Right atrium auricular region (tissue), 2 donors: ENCODE measurements around the gene SOX11. TPM values are rescaled to one million over a fixed set of nuclear protein-coding genes. Genes with fewer than 3 reads are reported as not detected.
"Not testable (repeated sequence)": the region's sequence is repeated elsewhere in the genome, so short reads cannot be mapped to it uniquely, and the experiment has no call there.

Experiments
- DNase-seq: peaks from one replicate; pipeline ENCODE4 v3.0.0-alpha.2; 2019; ENCODE audit warnings: low spot score
- H3K27ac ChIP-seq, 2 donors: fragments of 200-600 bp; sonication (generic); 1 replicate in 1 of 2; 2 replicates in 1 of 2; pipeline ENCODE4 v1.5.1; 2016 to 2019
- H3K27me3 ChIP-seq, 2 donors: fragments of 200-600 bp; sonication (generic); one replicate each; pipeline versions ENCODE4 v1.5.1 to v1.6.0; 2017 to 2019
- H3K36me3 ChIP-seq: fragments of 200-600 bp; sonication (generic); one replicate; pipeline ENCODE4 v1.5.1; 2016
- H3K4me1 ChIP-seq, 2 donors: fragments of 200-600 bp; sonication (generic); one replicate each; pipeline versions ENCODE4 v1.5.1 to v1.6.0; 2017 to 2019
- H3K4me3 ChIP-seq, 2 donors: fragments of 200-600 bp; sonication (generic); 1 replicate in 1 of 2; 2 replicates in 1 of 2; pipeline ENCODE4 v1.5.1; 2017 to 2019; ENCODE audit warnings: mild to moderate bottlenecking in 1 of 2, moderate library complexity in 1 of 2
- H3K9me3 ChIP-seq, 2 donors: fragments of 200-600 bp; sonication (generic); one replicate each; pipeline ENCODE4 v1.5.1; 2019
- CTCF ChIP-seq, 2 donors: fragments of 200-600 bp; sonication (generic); IDR thresholded peaks; one replicate each; pipeline ENCODE4 v1.5.1; 2019; ENCODE audit warnings: antibody characterized with exemption in 2 of 2
- total RNA-seq, 2 donors: library from RNA; depleted of rRNA; stranded (reverse); fragments of >200 nt; gene quantifications; one replicate each; pipeline ENCODE4 v1.1.0, GENCODE V29; 2016

Gene SOX11
- total RNA-seq: under 1 TPM; 0.11 to 0.71 TPM

- no peak for DNase-seq
- Histone ChIP-seq H3K9me3 (no peaks in the 10 kb centered on the region), H3K4me3 (peak within 1 kb of the TSS; percentile 39 to 48), H3K4me1 (peaks cover 0 to 48% of the 10 kb centered on the region in 2 donors), H3K36me3 (no peaks in the 10 kb centered on the region), H3K27ac (peak within 1 kb of the TSS in 1 of 2 donors; percentile 42), H3K27me3 (peaks cover 0 to 47% of the 10 kb centered on the region in 2 donors)
- no peak for TF ChIP-seq CTCF (IDR thresholded peaks at IDR 0.05)
Measured at GRCh38 chr2:5691985-5692529, at the start of gene SOX11. Gene SOX11, plus strand, starts transcription at chr2:5692384. Its CDS starts 338 bp downstream, at chr2:5692722.

GRCh38 chr2:5652734-5653133 lies 39.5 kb upstream of the SOX11 start:
- H3K9me3 ChIP-seq, H3K27ac ChIP-seq, H3K27me3 ChIP-seq, DNase-seq, H3K36me3 ChIP-seq, H3K4me3 ChIP-seq, H3K4me1 ChIP-seq: not testable (repeated sequence)

- H3K4me3 ChIP-seq, H3K4me1 ChIP-seq, DNase-seq, H3K36me3 ChIP-seq, H3K27ac ChIP-seq, H3K9me3 ChIP-seq, H3K27me3 ChIP-seq: not testable (repeated sequence)
Measured at GRCh38 chr2:5653756-5654155, 38.4 kb upstream of the SOX11 start.

- DNase-seq: no peak
- TF ChIP-seq CTCF (IDR thresholded peaks at IDR 0.05): no peak
- Histone ChIP-seq H3K27me3 (no peaks in the 10 kb centered on the region), H3K36me3 (no peaks in the 10 kb centered on the region), H3K4me3 (no peak overlapping the region), H3K9me3 (no peaks in the 10 kb centered on the region), H3K27ac (no peak overlapping the region), H3K4me1 (no peaks in the 10 kb centered on the region)
Measured at GRCh38 chr2:5657231-5657630, 35.0 kb upstream of the SOX11 start.

GRCh38 chr2:5660591-5660990 lies 31.6 kb upstream of the SOX11 start:
- DNase-seq: no peak
- H3K4me1 ChIP-seq: no peaks in the 10 kb centered on the region

GRCh38 chr2:5661362-5661761 lies 30.8 kb upstream of the SOX11 start:
- H3K27ac ChIP-seq: no peak overlapping the region
- DNase-seq: no peak
- no peak for TF ChIP-seq CTCF (IDR thresholded peaks at IDR 0.05)
- no peaks in the 10 kb centered on the region for H3K27me3 ChIP-seq
- H3K4me1 ChIP-seq: no peaks in the 10 kb centered on the region
- H3K4me3 ChIP-seq: no peak overlapping the region
- no peaks in the 10 kb centered on the region for H3K9me3 ChIP-seq
- H3K36me3 ChIP-seq: no peaks in the 10 kb centered on the region

More at GRCh38 chr2:5660591-5660990, 31.6 kb upstream of the SOX11 start:
- no peaks in the 10 kb centered on the region for H3K36me3 ChIP-seq
- no peaks in the 10 kb centered on the region for H3K27me3 ChIP-seq
- TF ChIP-seq CTCF (IDR thresholded peaks at IDR 0.05): no peak
- H3K4me3 ChIP-seq: no peak overlapping the region
- H3K9me3 ChIP-seq: no peaks in the 10 kb centered on the region
- H3K27ac ChIP-seq: no peak overlapping the region

- no peaks in the 10 kb centered on the region for H3K27me3 ChIP-seq
- H3K36me3 ChIP-seq: no peaks in the 10 kb centered on the region
- no peak for DNase-seq
- H3K4me3 ChIP-seq: no peak overlapping the region
- H3K27ac ChIP-seq: no peak overlapping the region
- TF ChIP-seq CTCF (IDR thresholded peaks at IDR 0.05): no peak
- no peaks in the 10 kb centered on the region for H3K9me3 ChIP-seq
- no peaks in the 10 kb centered on the region for H3K4me1 ChIP-seq
Measured at GRCh38 chr2:5664278-5664681, 27.9 kb upstream of the SOX11 start.
